ENCODE results near the gene POC1A.

DNA sequence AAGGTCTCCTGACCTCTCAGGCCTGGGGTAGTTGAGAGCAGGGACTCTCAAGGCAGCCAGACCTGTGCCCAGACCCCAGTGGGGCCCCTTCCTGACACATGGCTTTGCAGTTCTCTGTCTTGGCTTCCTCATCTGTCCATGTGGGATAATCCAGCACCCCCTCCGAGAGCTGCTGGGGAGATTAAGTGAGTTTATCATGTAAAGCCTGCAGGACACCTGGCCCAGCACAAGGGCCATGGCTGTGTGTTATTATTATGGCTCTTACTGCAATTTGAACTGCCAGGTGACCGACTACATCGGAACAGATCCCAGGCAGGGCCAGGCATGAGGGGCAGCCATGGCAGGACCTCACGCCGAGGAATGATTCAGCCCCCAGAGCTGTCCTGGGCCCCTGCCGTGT, 110.5 kb downstream of the POC1A start:
- TF ChIP-seq CTCF (IDR thresholded peaks at IDR 0.05) (no peak), POLR2A (IDR thresholded peaks at IDR 0.05) (no peak), POLR2AphosphoS5 (IDR thresholded peaks at IDR 0.05) (no peak)
